Stimulated activated CD8-positive, alpha-beta memory T cell treated with anti-CD3 and anti-CD28 coated beads, Interleukin-7, amount 100 ng/mL, for 24 hours (primary cell): ENCODE data around the gene ESYT2.
"Not testable (repeated sequence)": the region's sequence is repeated elsewhere in the genome, so short reads cannot be mapped to it uniquely, and the experiment has no call there.

ENCODE experiments used
- DNase-seq: peaks from one replicate; pipeline ENCODE4 v3.0.0-alpha.2; 2020; ENCODE audit warnings: low read depth

The ESYT2 gene, protein sequence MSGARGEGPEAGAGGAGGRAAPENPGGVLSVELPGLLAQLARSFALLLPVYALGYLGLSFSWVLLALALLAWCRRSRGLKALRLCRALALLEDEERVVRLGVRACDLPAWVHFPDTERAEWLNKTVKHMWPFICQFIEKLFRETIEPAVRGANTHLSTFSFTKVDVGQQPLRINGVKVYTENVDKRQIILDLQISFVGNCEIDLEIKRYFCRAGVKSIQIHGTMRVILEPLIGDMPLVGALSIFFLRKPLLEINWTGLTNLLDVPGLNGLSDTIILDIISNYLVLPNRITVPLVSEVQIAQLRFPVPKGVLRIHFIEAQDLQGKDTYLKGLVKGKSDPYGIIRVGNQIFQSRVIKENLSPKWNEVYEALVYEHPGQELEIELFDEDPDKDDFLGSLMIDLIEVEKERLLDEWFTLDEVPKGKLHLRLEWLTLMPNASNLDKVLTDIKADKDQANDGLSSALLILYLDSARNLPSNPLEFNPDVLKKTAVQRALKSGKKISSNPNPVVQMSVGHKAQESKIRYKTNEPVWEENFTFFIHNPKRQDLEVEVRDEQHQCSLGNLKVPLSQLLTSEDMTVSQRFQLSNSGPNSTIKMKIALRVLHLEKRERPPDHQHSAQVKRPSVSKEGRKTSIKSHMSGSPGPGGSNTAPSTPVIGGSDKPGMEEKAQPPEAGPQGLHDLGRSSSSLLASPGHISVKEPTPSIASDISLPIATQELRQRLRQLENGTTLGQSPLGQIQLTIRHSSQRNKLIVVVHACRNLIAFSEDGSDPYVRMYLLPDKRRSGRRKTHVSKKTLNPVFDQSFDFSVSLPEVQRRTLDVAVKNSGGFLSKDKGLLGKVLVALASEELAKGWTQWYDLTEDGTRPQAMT

GRCh38 chr7:158829342-158830210 lies at the start of gene ESYT2:
Gene ESYT2 (minus strand): TSS chr7:158829509. CDS start chr7:158829418, 91 bp downstream.
- DNase-seq = peak; percentile 99

DNA sequence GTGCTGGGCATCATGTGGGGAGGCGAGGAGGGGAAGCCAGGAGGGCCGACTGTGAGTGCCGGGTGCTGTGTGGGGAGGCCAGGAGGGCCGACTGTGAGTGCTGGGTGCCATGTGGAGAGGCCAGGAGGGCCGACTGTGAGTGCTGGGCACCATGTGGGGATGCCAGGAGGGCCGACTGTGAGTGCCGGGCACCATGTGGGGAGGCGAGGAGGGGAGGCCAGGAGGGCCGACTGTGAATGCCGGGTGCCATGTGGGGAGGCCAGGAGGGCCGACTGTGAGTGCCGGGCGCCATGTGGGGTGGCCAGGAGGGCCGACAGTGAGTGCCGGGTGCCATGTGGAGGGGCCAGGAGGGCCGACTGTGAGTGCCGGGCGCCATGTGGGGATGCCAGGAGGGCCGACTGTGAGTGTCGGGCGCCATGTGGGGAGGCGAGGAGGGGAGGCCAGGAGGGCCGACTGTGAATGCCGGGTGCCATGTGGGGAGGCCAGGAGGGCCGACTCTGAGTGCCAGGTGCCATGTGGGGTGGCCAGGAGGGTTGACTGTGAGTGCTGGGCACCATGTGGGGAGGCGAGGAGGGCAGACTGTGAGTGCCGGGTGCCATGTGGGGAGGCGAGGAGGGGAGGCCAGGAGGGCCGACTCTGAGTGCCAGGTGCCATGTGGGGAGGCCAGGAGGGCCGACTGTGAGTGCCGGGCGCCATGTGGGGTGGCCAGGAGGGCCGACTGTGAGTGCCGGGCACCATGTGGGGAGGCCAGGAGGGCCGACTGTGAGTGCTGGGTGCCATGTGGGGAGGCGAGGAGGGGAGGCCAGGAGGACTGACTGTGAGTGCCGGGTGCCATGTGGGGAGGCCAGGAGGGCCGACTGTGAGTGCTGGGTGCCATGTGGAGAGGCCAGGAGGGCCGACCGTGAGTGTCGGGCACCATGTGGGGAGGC lies 49.1 kb upstream of the ESYT2 start:
- DNase-seq = not testable (repeated sequence)

GRCh38 chr7:158876984-158877383 lies 47.7 kb upstream of the ESYT2 start:
- no peak for DNase-seq

GRCh38 chr7:158869876-158870275 lies 40.6 kb upstream of the ESYT2 start:
- DNase-seq = no peak

DNA sequence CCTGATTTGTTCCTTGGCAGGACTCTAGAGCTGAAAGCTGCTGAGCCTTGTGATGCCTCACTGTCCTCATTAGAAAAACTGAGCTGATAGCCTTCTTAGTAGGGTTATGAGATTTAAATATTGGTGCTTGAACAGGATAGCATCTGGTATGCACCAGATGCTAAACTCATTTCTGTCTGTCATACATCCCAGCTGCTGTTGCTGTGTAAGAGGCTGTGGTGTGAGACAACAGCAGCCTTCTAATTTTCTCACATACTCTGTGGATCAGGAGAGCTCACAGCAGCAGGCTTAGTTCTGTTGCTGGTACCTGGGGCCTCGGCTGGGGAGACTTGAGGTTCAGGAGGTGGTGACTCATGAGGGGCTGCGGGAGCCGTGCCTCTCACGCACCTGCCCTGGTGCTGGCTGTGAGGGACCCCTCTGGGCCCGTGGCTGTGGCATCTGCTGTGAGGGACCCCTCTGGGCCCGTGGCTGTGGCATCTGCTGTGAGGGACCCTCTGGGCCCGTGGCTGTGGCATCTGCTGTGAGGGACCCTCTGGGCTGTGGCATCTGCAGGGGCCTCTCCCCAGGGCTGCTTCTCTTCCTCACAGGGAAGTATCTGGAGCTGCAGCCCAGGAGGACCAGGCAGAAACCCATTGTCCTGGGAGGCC lies 39.6 kb upstream of the ESYT2 start:
- no peak for DNase-seq

- DNase-seq = no peak
Measured at GRCh38 chr7:158867214-158867984, 38.1 kb upstream of the ESYT2 start.

DNA sequence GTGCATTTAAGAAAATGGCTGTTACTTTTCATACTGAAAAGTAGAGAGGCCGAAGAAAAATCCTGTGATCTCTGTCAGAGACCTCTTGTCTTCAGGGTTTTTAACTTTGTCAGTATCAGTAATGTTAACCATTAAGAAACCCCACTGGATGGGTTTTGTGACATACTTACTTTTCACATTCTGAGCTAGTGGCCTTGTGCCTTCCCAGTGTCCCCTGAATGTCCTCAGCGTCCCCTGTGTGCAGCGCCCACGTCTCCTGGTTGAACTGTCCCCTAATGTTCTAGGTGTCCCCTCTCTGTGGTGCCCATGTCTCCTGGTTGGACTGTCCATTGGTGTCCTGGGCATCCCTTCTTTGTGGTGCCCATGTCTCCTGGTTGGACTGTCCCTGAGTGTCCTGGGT lies 36.7 kb upstream of the ESYT2 start:
- DNase-seq = no peak

DNA sequence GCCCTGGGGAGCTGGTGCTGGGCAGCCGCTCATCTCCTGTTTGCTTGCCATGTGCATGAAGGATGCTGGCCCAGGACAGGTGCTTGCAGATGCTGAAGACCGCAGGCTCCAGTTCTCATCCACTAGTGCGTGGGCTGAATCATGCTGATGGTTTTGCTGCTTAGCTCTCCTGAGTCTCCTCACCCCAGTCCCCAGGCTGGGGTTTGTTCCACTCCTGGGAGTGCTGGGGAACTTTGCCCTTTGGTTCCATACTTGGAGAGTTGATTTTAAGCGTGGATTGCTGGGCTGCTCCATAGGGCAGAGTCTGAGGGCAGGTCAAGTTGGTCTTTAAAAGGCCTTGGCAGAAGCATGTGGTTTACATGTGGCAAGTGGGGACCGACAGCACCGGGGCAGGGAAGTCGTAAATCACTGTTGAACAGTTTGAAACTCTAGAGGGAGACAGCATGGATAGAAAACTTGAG lies 36.2 kb upstream of the ESYT2 start:
- DNase-seq = no peak

GRCh38 chr7:158864833-158865232 lies 35.5 kb upstream of the ESYT2 start:
- DNase-seq = no peak

DNA sequence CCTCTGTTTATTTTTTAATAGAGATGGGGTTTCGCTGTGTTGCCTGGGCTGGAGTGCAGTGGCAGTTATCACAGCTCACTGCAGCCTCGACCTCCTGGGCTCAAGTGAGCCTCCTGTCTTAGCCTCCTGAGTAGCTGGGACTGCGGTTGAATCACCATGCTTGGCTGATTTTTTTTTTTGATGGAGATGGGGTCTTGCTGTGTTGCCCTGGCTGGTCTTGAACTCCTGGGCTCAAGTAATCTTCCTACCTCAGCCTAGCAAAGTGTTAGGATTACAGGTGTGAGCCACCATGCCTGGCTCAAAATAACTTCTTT lies 35.2 kb upstream of the ESYT2 start:
- DNase-seq = no peak

DNA sequence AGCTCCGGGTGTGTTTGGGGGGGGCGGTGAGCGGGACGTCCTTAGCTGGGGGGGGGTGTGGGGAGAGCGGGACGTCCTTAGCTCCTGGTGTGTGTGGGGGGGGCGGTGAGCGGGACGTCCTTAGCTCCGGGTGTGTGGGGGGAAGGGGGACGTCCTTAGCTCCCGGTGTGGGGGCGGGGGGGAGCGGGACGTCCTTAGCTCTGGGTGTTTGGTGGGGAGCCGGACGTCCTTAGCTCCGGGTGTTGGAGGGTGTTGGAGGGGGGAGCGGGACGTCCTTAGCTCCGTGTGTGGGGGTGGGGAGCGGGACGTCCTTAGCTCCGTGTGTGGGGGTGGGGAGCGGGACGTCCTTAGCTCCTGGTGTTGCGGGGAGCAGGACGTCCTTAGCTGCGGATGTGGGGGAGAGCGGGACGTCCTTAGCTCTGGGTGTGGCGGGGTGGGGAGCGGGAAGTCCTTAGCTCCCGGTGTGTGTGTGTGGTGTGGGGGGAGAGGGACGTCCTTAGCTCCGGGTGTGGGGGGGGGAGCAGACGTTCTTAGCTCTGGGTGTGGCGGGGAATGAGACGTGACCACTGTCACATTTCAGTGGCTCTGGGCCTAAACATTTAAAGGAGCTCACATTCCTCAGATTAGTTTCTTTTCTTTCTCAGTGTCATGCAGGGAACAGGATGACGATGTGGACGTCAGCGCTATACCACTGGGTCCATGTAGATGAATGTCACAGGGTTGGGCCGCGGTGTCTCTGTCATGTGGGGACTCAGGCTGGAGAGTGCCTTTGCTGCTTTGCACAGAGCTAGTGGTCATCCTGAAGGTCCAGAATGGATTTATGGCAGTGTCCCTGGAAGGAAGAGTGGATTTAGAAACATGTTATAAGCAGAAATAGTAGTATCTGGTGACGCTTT lies 34.5 kb upstream of the ESYT2 start:
- DNase-seq = no peak

GRCh38 chr7:158862985-158863610 lies 33.8 kb upstream of the ESYT2 start:
- not testable (repeated sequence) for DNase-seq

GRCh38 chr7:158861936-158862704 lies 32.8 kb upstream of the ESYT2 start:
- no peak for DNase-seq

DNA sequence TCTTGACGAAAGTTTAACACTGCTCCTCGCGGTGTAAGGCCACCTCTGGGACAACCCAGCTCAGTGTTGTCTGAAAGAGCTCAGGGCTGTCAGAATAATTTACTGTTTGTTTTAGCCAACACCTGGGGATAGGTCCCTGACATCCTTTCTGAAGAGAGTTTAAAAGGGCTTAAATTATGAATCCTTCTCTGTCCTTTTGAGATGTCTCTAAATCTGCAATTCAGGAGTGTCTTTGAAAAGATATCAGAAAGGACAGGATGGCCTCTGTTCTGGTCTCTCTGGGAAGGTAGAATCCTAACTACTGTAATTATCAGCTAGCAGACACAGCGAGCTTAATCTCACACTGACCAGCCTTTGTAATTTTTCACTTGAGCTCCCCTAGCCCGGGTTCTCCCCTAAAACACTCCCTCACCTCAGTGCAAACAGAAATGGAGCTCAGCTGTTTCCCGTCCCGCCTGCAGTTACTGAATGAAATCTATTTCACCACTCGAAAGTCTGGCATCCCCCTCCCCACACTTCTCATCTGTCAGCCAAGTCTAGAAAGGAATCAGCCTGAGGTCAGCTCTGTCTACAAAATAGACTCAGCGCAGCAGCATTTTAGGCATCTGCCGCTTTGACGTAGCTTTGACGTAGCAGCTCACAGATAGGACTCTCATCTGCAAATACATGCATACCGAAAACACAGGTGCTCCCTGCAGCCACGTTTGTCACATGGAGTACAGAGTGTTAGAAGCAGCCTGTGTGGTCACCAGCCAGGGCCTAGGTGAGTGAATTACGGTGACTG lies 31.9 kb upstream of the ESYT2 start:
- no peak for DNase-seq

DNA sequence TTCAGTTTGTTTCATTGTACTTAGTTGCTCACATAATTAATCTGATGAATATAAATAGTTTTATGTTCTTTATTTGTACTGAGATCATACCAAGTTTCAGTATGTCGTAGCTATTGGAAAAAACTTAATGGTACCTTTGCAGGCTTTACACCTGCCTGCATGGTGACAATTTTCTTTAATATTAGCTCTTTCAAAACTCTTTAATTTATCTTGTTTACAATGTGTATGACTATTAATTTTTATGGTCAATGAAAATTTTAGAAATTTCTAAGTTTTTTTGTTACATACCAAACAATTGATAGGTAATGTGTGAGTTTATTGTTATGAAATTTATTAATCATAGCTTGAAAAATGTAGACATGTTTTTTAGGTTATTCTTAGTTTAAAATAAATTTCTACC lies 31.1 kb upstream of the ESYT2 start:
- DNase-seq = no peak

DNA sequence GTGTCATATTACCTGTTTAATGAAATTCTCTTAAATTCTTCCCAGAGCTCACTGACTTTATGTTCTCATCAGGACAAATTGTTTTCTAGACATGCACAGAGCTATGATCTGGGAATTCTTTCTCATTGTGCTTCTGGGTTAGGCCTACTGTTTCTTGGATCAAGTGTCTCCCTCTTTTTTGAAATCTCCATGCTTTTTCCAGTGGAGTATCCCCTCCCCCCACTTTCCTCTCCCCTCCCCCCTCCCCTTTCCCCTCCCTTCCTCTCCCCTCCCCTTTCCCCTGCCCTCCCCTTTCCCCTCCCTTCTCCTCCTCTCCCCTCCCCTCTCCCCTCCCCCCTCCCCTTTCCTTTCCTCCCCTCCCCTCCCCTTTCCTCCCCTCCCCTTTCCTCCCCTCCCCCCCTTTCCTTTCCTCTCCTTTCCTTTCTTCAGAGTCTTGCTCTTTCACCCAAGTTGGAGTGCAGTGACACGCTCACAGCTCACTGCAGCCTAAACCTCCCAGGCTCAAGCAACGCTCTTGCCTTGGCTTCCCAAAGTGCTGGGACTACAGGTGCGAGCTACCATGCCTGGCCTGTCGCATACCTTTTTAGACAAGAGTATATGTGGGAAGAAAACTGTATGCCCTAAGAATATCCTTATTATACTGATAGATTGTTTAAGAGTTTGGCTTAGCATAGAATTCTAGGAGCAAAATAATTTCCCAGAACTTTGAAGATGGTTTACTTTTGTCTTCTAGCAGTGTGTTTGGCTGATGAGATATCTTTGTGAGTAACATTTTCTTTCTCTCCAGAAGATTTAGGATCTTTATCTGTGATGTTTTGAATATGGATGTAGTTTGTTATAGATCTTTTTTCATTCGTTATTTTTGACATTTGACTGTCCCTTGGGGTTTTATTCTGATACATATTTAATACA lies 29.5 kb upstream of the ESYT2 start:
- no peak for DNase-seq
